ENCODE measurements around the gene PGAM5.
"Not testable (repeated sequence)": the region's sequence is repeated elsewhere in the genome, so short reads cannot be mapped to it uniquely, and the experiment has no call there.

The PGAM5 gene

DNA sequence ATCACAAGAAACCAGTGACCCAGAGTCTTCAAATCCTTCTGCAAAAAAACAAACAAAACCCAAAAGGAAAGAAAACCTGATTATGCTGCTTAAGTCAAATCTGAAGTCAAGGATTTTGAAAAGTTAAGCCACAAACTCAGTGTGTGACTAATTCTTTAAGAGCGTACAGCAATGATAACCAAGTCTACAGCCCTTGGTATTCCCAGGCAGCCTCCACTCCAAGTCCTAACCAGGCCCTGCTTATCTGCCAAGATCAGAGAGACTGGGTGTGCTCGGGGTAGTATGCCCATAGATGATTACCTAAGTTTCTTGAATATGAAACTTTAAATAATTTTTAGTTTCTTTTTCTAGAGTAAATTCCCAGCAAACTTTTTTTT is 13.1 kb downstream of the PGAM5 start:
- DNase-seq = no peak

DNA sequence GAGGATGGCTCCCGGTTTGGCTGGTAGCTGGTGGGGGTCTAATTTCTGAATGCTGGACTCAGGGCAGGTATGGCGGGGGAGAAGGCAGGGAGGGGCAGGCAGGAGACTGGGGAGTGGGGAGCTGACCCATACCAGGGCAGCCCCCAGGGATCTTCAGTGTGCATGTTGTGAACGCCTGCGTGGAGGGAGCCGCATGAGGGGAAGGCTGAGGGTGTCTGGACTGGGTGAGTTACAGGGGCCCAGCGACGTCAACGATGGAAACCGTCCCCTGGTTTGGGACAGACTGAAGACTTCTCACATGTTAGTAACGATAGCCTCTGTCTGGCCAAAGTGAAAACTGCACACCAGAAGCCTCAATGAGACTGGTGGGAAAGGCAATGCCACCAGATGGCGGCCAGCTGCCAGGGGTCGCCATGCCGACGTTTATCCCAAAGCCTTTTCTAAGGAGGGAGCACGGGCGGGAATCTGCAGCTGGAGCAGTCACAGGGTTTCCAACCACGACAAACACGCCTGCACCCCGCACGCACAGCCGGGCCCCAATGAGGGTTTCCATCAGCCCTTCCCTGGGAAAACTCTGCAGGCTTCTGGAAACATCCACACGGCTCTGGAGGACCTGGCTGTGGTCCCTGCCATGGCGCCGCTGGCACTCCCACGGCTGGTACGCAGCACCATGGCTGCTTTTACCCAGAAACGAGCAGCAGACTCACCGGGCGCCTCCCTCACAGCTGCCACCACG is 14.0 kb downstream of the PGAM5 start:
- no peak for DNase-seq

DNA sequence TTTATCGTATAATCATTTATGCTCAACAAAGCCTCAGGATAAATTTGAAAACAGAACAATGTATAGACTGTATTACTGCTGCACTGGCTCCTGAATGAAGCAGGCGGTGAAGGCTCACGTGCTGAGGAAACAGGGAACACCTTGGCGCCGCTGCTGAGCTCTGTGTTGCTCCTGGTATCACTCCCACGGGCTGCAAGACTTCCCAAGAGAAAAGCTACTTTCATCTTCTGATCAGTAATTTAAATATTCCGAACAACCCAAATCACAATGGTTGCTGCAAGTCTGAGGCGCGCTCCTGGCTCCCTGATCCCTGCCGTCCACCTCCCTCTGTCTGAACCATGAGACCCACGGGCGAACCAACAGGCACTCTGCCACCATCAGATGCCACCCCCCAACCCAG is 15.7 kb downstream of the PGAM5 start:
- no peak for DNase-seq

DNA sequence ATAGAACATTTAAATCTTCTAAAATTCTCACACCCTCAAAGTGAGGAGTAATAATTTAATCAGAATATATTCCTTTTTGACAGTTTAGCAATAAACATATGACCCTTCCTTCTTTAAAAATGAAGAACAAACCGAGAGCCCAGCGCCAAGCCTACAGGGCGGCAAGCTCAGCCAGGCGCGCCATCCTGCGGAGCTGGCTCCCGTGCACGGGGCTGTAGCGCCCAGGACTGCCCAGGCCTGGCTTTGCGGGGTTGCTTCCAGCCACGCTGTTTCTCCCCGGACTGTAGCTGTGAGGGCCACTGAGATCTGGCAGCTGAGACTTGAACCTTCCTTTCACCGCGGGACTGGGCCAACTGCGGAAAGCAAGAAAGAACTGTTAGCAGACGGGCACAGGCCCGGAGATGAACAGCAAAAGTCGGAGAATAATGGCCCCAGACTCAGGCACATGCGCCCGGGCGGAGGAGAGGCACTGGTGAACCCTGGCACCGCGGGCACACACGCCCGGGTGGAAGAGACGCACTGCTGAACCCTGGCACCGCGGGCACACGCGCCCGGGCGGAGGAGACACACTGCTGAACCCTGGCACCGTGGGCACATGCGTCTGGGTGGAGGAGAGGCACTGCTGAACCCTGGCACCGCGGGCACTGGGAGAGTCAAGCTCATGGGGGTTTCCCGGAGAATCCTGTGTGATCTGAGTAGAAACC is 16.6 kb downstream of the PGAM5 start:
- DNase-seq = no peak

DNA sequence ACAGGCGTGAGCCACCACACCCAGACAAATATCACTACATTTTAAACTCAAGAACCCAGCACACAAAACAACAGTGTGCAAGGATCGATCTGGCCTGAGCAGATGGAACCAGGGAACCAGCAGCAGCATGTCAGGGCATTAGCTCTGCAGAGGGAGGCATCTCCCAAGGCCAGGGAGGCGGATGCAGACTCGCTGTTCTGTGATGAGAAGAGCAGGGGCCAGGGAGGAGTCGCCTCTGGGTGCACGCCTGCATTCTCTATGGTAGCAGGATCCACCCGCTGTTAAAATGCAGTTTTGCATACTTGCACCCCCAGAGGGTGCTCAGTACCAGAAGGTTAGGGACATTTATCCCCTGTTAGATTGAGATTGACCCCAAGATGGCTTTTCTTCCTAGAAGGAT is 17.9 kb downstream of the PGAM5 start:
- no peak for DNase-seq

DNA sequence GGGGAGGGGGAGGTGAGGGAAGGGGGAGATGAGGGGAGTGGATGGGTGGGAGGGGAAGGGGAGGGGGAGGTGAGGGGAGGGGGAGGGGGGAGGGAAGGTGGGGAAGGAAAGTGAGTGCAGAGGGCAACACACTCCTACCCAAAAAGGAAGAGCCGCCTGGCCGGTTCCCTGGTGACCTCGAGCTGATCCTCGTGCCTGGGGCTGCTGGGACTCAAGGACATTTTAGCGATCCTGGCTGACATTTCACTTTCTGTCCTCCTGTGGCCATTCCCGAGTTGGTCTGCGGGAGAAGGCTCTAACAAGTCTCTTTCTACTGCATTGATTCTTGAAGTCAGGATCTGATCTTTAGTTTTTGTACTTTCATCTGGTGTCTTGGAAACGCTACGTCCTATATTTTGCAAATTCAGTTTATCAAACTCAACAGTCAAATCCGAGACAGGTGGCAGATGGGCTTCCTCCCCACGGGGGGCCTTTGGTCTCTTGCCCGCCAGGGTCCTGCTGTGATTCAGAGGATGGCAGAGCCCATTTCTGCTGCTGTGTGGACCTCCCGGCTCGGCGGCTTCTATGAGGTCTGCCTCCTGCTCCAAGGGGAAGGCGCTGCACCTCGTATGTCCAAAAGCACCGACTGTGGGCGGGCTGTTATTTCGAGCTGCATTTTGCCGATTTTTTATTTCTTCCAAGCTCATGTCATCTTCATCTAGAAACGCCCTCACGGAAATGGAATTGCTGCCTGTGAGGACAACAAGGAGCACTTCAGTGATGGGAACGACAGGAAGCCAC is 19.1 kb downstream of the PGAM5 start:
- DNase-seq = no peak

DNA sequence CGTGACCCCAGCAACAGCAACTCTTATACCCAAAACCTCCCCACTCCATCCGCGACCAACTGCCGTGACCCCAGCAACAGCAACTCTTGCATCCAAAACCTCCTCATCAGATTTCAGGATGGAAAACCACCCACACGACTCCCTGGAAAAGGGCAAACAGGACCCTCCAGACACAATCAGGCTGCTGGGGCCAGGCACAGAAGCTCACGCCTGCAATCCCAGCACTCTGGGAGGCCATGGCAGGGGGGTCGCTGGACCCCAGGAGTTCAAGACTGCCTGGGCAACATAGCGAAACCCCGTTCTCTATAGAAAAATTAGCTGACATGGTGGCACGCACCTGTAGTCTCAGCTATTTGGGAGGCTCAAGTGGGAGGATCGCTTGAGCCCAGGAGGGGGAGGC is 19.7 kb downstream of the PGAM5 start:
- no peak for DNase-seq

DNA sequence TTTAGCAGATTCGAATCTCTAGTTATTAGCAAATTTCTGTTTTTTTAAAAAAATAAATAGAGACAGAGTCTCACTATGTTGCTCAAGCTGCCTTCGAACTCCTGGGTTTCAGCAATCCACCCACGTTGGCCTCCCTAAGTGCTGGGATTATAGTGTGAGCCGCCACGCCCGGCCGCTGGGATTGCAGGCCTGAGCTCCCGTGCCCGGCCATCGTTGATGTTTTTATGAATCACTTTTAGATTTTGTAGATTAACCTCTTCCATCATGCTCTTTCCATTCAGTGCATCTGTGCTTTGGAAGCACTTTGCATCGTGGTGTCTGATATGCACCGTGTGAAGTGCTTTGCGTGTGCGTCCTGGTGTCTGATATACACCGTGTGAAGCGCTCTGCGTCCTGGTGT is 20.9 kb downstream of the PGAM5 start:
- no peak for DNase-seq

DNA sequence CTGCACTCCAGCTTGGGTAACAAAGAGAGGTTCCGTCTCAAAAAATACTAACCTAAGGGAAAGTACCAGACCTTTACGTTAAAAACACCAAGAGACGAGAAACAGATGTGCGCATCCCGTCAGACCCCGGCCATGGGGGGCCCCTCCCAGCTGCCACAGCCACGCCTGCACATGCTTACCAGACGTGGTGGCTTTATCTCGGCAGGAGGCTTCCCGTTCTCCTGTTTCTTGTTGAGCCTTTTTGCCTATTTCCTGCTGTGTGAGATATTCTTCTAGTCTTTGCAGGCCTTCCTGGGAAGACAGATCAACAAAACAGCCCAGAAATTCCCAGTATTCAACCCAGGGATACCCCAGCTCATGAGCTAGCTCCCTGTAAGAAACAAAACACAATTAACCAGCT is 23.6 kb downstream of the PGAM5 start:
- DNase-seq = no peak

DNA sequence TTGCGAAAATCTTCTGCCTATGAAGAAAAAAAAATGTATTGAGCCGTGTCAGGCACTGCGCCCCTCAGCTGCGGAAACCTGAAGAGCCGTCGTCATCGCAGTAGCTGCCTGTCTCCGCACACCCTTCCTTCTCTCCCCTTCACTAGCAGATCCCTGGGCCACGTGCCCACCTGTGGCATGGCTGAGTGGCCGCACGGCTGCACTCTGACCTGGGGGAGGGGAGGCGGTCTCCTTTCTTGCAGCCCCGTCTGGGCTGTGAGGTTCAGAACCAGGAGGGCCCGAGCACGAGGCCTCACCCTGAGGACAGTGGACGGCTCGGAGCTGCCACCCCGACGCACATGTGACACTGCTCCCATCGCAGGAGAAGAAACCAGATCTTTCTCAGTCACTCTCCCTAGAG is 24.9 kb downstream of the PGAM5 start:
- no peak for DNase-seq

DNA sequence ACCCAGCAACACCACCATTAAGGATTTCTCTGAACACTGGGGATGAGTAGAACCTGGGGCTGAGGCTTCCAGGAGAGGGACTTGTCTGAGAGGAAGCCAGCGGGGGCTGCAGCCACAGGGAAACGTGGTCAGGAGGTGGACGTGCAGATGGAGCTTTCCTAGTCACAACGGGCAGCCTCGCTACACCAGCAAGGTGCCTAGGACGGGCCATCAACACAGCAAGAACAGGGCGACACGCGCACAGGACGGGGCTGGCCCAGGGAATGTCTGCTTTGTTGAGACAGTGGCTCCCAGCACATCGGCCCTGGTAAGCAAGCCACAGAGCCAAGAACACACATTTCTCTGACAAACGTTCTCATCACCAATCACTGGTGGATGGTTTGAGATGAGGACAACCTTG is 25.7 kb downstream of the PGAM5 start:
- no peak for DNase-seq

DNA sequence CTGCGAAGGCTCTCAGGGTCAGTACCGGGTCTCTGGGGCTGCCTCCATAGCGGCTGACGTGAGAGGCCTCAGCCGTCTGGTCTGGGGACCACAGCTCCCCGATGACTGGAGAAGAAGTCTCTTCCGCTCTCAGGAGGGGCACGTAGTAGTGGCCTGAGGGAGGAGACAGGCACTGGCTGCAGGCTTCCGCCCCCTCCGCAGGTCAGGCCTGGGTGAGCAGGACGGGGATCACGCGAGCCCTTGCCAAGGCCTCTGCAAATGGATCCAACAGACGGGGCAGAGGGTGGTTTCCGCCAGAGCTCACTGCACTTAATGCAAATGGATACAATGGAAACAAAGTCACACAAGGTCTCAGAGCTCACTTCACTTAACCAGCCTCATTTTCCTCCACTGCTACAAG is 26.3 kb downstream of the PGAM5 start:
- DNase-seq = no peak

DNA sequence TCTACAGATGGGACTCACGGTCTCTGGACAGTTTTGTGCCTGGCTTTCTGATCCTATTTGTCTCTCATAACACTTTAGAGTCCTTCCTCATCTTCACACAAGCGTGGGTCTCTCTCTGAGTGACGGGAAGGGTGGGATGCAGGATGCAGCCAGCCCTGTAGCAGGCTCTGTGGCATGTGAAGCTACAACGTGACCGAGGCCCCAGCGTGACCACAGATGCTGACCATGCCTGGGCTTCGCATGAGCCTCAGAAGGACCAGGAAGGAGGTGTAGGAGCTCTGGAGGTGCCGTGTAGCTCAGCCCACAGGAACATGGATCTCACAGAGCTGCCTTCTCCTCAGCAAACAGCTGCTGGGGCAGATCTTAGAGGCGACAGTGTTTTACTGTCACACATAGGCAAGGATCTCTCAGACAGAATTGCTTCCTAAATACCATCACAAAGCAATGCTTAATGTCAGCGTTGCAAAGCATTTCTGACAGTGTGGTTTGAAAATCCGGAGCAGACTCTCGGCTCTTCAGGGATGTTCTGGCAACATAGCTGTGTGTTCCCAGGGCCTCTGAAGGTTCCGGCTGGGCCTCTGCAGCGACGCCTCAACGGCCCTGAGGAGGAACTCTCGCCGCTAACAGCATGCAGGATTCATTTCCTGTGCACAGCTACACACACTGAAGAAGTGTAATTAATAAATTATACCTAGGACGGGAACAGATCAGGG is 29.1 kb downstream of the PGAM5 start:
- DNase-seq = no peak

DNA sequence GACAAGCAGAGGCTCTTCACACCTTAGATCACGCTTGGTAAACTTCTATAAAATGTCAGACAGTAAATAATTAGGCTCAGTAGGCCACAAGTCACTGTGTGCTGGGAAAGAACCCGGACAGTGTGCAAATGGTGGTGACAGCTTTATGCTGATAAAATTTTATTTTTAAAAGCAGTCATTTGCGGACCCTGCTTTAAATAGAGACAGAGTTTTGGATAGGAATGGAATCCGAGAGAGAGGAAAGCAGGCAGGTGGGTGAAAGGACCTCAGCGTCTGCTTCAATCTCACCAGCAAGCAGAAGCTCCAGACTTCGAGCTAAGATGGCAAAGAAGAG is 29.6 kb downstream of the PGAM5 start:
- DNase-seq = no peak

DNA sequence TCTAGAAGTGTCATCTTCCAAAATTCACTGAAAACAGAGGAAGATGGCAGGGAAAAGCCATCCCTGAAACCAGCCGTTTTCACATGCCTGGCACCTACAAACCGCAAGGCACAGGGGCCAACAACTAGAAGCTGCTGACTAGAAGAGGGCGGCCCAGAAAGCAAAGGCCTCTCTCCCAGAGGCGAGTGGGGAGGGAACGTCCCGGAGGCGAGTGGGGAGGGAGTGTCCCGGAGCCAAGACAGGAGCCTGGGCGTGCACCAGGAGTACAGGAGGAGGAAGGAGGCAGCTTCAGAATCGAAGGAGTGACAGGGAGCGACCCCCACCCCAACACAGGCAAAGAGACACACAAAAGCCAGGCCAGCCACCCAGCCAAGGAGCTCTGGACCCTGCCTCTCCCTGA is 30.0 kb downstream of the PGAM5 start:
- no peak for DNase-seq

DNA sequence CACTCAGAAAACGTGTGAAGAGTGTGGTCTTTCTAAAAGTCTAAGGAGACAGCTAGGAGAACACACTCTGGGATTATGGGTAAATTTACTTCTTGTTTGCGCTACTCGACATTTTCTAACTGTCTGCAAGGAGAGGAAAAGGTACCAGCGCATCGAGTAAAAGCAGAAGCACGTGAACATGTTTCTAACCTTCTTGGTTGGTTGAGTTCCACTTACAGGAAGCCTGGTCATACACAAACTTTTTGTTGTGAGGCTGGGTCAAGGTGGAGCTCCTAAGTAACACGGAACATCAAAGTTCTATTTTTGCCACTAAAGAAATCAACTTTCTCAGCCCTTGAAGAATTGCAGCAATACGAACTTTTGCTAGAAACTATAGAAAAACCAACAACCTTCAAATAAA is 31.0 kb downstream of the PGAM5 start:
- DNase-seq = no peak

DNA sequence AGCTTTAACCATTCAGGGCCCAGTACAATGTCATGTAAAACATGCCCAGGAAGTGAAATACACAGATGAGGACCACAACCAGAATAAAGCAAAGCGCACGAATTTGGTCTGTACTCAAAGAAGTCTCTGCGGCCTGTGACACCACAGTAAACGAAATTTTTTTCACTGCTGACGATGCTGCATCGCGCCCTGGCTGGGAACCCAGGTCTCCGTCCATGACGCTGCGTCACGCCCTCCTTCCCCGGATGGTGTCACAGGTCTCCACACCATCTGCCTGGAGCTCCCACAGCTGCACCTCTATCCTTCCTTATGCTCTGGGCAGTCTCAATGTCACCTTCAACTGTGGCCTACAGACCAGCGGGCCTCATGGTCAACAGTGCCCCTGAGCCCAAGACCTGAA is 33.2 kb downstream of the PGAM5 start:
- no peak for DNase-seq

DNA sequence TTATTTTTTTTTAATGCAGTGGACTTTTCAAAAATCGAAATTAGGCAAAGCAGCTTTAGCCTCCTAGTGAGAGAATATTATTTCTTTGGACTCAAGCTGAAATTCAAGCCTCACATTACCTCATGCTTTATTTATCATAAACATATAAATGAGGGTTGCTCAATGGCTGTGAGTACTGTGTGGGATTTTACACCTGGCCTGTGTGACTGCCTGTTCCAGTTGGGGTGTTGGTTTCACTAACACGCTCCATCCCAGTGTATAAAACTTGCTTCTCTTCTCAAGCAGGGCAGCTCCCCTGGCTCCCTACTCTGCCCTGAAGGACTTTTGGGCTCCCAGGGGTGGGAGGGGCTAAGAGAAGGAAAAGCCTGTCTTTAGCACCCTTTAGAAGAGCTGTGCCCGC is 36.0 kb downstream of the PGAM5 start:
- no peak for DNase-seq

DNA sequence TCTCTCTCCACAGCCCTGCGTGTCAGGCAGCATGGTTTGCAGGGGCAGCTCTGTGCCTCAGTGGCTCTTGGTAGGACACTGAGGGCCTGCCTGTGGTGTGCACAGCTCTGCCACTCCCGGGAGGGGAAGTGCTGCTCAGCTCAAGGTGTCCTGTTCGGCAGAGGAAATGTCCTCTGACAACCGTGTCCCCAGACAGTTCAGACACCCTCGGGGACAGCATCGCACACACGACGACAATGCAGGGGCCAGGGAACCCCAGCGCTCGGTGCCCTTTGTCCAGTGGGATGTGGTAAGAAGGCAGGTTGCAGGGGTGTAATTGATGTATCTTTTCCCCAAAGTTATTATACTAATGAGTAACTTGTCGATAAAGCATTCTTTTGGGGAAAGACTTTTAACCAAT is 36.8 kb downstream of the PGAM5 start:
- DNase-seq = no peak

DNA sequence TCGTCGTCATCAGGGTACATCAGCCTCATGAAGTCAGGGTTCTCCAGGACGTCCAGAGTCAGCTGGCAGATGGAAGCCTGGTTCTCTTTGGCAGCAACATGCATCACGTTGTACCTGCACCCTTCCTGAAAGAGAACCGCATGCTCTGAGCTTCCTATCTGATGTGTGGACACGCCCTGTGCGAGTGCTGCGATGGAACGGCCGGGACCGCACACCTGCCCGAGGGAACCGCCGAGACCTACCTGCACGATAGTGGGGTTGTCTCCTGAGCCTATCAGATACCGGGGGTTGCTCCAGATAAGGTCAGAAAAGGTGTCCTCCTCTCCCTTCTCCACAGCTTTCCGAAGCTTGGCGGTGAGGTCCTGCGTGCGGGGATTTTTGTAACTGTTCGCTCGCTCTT is 37.3 kb downstream of the PGAM5 start:
- DNase-seq = no peak

DNA sequence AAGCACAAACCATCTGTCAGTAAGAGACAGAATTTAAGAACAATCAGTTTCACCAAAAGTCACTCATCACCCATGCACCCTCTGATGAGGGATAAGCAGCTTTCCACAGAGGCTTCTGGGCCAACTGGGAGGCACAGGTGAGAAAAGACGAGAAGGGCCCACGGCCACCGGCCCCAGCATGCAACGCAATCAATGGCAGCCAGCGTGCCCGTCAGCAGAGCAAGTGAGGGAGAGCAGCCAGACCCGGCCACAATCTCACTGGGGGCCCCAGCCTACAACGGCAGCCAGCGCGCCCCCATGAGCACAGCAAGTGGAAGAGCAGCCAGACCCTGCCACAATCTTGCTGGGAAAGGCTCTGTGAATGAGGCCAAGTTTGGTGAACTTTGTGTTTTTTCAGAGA is 37.7 kb downstream of the PGAM5 start:
- no peak for DNase-seq

DNA sequence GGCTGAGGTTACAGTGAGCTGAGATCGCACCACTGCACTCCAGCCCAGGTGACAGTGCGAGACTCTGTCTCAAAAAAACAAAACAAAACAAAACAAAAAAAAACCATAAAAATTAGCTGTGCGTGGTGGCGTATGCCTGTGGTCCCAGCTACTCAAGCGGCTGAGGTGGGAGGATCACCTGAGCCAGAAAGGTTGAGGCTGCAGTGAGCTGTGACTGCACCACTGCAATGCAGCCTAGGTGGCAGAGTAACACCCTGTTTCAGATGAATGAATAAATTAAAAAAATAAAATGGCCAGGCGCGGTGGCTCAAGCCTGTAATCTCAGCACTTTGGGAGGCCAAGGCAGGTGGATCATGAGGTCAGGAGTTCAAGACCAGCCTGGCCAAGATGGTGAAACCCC is 43.0 kb downstream of the PGAM5 start:
- not testable (repeated sequence) for DNase-seq

DNA sequence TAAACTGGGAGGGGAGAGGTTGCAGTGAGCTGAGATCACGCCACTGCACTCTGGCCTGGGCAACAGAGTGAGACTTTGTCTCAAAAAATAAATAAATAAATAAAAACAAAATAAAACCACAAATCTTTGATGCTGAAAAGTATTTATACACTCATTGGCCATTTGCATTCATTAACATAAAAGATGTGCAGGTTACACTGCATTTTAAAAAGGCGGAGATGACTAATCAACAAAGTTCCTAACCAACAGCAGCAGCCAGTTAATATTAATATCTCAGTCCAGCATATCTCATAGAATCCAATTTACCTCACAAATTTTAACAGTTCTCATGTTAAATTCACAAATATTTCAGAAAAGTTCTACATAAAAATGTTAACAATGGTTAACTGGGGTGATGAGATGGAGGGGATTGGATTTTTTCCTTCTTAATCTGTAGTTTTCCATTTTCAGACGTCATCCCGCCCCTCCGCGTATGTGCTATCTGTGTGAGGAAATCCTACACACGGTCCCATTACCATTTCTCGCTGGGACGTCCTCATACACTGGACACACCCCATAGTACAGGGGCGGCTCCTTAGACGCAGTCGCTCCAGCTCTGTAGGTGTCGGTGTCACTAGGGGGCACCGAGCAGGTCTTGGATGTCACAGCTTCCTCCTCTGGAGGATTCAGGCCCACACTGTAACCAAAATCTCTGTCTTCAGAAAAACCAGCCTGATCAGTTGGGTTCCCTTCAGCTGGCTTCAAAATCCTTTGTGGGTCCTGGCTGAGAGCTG is 43.7 kb downstream of the PGAM5 start:
- DNase-seq = no peak
